Smooth muscle cell (in vitro differentiated cells): ENCODE measurements around the gene SHKBP1. TPM values are rescaled to one million over a fixed set of nuclear protein-coding genes. Genes with fewer than 3 reads are reported as not detected.
A peak's percentile ranks its signal among the peaks of the same experiment; 100 is the strongest.

Source experiments
- DNase-seq: peaks from one replicate; lab custom pipeline; 2025; ENCODE audit not compliant: unreplicated experiment; lab: John Stamatoyannopoulos, UW
- H2AFZ ChIP-seq: fragments of 200-600 bp; sonication (generic); 2 replicates; pipeline ENCODE4 v1.6.0; 2016; ENCODE audit warnings: antibody characterized with exemption, low read depth, mild to moderate bottlenecking
- H3F3A ChIP-seq: fragments of 200-600 bp; sonication (generic); 2 replicates; pipeline ENCODE4 v1.6.0; 2017; ENCODE audit warnings: antibody characterized with exemption, low read depth
- H3K27ac ChIP-seq: fragments of 200-600 bp; sonication (generic); 2 replicates; pipeline ENCODE4 v1.5.1; 2016; ENCODE audit warnings: low read depth, mild to moderate bottlenecking
- H3K27me3 ChIP-seq: fragments of 200-600 bp; sonication (generic); 2 replicates; pipeline ENCODE4 v1.6.1; 2016; ENCODE audit warnings: low read depth, mild to moderate bottlenecking
- H3K36me3 ChIP-seq: fragments of 200-600 bp; sonication (generic); 2 replicates; pipeline ENCODE4 v1.5.1; 2016; ENCODE audit warnings: low read depth
- H3K4me1 ChIP-seq: fragments of 200-600 bp; sonication (generic); 2 replicates; pipeline ENCODE4 v1.5.1; 2016; ENCODE audit warnings: low read depth
- H3K4me2 ChIP-seq: fragments of 200-600 bp; sonication (generic); 2 replicates; pipeline ENCODE4 v1.6.0; 2016; ENCODE audit warnings: mild to moderate bottlenecking
- H3K4me3 ChIP-seq: fragments of 200-600 bp; sonication (generic); 2 replicates; pipeline ENCODE4 v1.5.1; 2016; ENCODE audit warnings: mild to moderate bottlenecking
- H3K79me2 ChIP-seq: fragments of 200-600 bp; sonication (generic); 2 replicates; pipeline ENCODE4 v1.6.0; 2016; ENCODE audit warnings: low read depth, mild to moderate bottlenecking
- H3K9ac ChIP-seq: fragments of 200-600 bp; sonication (generic); 2 replicates; pipeline ENCODE4 v1.6.0; 2016; ENCODE audit warnings: low read depth
- H3K9me3 ChIP-seq: fragments of 200-600 bp; sonication (generic); replicated peaks from 2 replicates; pipeline ENCODE4 v1.5.1; 2016; ENCODE audit warnings: low read depth
- H4K20me1 ChIP-seq: fragments of 200-600 bp; sonication (generic); 2 replicates; pipeline ENCODE4 v1.6.0; 2016; ENCODE audit warnings: low read depth
- CTCF ChIP-seq: fragments of 200-600 bp; sonication (generic); IDR thresholded peaks from 2 replicates; pipeline ENCODE4 v1.5.1; 2017; ENCODE audit warnings: borderline replicate concordance, mild to moderate bottlenecking, antibody characterized with exemption; ENCODE audit not compliant: insufficient read depth, poor library complexity, severe bottlenecking
- WGBS: methylation state at CpG from one replicate; pipeline ENCODE4 v1.1.7; 2016; ENCODE audit warnings: low lambda C conversion rate; 5-methylcytosine and 5-hydroxymethylcytosine counted together
- polyA plus RNA-seq: library from polyadenylated mRNA; unstranded; fragments of >200 nt; fragmentation: Nextera tagmentation; extraction: Ambion mirVana; gene quantifications from 2 replicates; pipeline ENCODE4 v1.2.1, GENCODE V29; 2016
- total RNA-seq: library from RNA; depleted of rRNA; stranded (reverse); fragments of >200 nt; gene quantifications from 2 replicates; pipeline ENCODE4 v1.2.3, GENCODE V29; 2014

SHKBP1 gene
- total and polyA plus RNA-seq, 2 experiments from 2014 or later, result 40.9 to 90.8 TPM

GRCh38 chr19:40584007-40584406 is 7.3 kb downstream of the SHKBP1 start:
- Histone ChIP-seq H3K4me1 (no peaks in the 10 kb centered on the region), H3K36me3 (no peaks in the 10 kb centered on the region), H3K9me3 (no peaks in the 10 kb centered on the region), H4K20me1 (no peaks in the 10 kb centered on the region), H3K79me2 (no peaks in the 10 kb centered on the region), H3K27ac (no peak overlapping the region), H3K4me2 (no peak overlapping the region), H3F3A (no peaks in the 10 kb centered on the region), H3K27me3 (no peaks in the 10 kb centered on the region), H3K9ac (no peak overlapping the region), H3K4me3 (no peak overlapping the region), H2AFZ (no peak overlapping the region)
- no peak for DNase-seq
- WGBS, result 82% methylated on average over 5 of the region's 5 CpGs
- peak; percentile 9 for TF ChIP-seq CTCF

GRCh38 chr19:40585241-40585981 is 8.7 kb downstream of the SHKBP1 start:
- Histone ChIP-seq H3K9ac (no peak overlapping the region), H3K27me3 (no peaks in the 10 kb centered on the region), H2AFZ (no peak overlapping the region), H3K36me3 (no peaks in the 10 kb centered on the region), H3K9me3 (no peaks in the 10 kb centered on the region), H4K20me1 (no peaks in the 10 kb centered on the region), H3K4me1 (no peaks in the 10 kb centered on the region), H3K4me3 (no peak overlapping the region), H3K79me2 (no peaks in the 10 kb centered on the region), H3F3A (no peaks in the 10 kb centered on the region), H3K27ac (no peak overlapping the region), H3K4me2 (no peak overlapping the region)
- no peak for TF ChIP-seq CTCF
- DNase-seq, result no peak
- WGBS, result 85% methylated on average over 11 of the region's 11 CpGs

GRCh38 chr19:40585982-40586422 is 9.3 kb downstream of the SHKBP1 start:
- no peak overlapping the region for H3K27ac ChIP-seq
- no peaks in the 10 kb centered on the region for H3K4me1 ChIP-seq
- no peak for TF ChIP-seq CTCF
- DNase-seq, result no peak
- H3K9me3 ChIP-seq, result no peaks in the 10 kb centered on the region
- 90% methylated on average over 2 of the region's 2 CpGs for WGBS
- no peak overlapping the region for H3K4me2 ChIP-seq
- no peak overlapping the region for H3K4me3 ChIP-seq
- H3K36me3 ChIP-seq, result no peaks in the 10 kb centered on the region
- no peaks in the 10 kb centered on the region for H3K27me3 ChIP-seq
- no peaks in the 10 kb centered on the region for H3F3A ChIP-seq
- no peak overlapping the region for H3K9ac ChIP-seq
- no peak overlapping the region for H2AFZ ChIP-seq
- H4K20me1 ChIP-seq, result no peaks in the 10 kb centered on the region
- no peaks in the 10 kb centered on the region for H3K79me2 ChIP-seq

- WGBS, result 97% methylated on average over 14 of the region's 14 CpGs
- DNase-seq, result no peak
- Histone ChIP-seq H3K36me3 (no peaks in the 10 kb centered on the region), H3K27me3 (no peaks in the 10 kb centered on the region), H3K4me1 (no peaks in the 10 kb centered on the region), H3K4me2 (no peak overlapping the region), H3K27ac (no peak overlapping the region), H3F3A (no peaks in the 10 kb centered on the region), H3K4me3 (no peak overlapping the region), H3K79me2 (no peaks in the 10 kb centered on the region), H2AFZ (no peak overlapping the region), H4K20me1 (no peaks in the 10 kb centered on the region), H3K9ac (no peak overlapping the region), H3K9me3 (no peaks in the 10 kb centered on the region)
- TF ChIP-seq CTCF, result no peak
These were observed 9.9 kb downstream of the SHKBP1 start for GRCh38 chr19:40586611-40587010.
